DOHH2 (cell line): ENCODE results near the gene CXorf65.

Experiments
- H3F3A ChIP-seq: fragments of 200-600 bp; sonication (generic), shearing (Covaris generic); 2 replicates; pipeline ENCODE4 v1.6.0; 2016; ENCODE audit warnings: antibody characterized with exemption, mild to moderate bottlenecking; ENCODE audit not compliant: control insufficient read depth, insufficient read depth
- H3K27ac ChIP-seq: fragments of 200-600 bp; sonication (generic); 2 replicates; pipeline ENCODE4 v1.5.1; 2014; ENCODE audit warnings: low read depth, mild to moderate bottlenecking, low read length, moderate library complexity
- H3K27me3 ChIP-seq: fragments of 200-600 bp; sonication (generic); 2 replicates; pipeline ENCODE4 v1.6.1; 2014; ENCODE audit warnings: mild to moderate bottlenecking, low read length, mixed read lengths; ENCODE audit not compliant: control insufficient read depth
- H3K36me3 ChIP-seq: fragments of 200-600 bp; sonication (generic); 2 replicates; pipeline ENCODE4 v1.6.1; 2014; ENCODE audit warnings: mild to moderate bottlenecking, low read length, moderate library complexity, mixed read lengths; ENCODE audit not compliant: control insufficient read depth
- H3K4me1 ChIP-seq: fragments of 200-600 bp; sonication (generic); 2 replicates; pipeline ENCODE4 v1.6.1; 2014; ENCODE audit warnings: mild to moderate bottlenecking, low read length, mixed read lengths; ENCODE audit not compliant: control insufficient read depth
- H3K4me2 ChIP-seq: fragments of 200-600 bp; sonication (generic); 2 replicates; pipeline ENCODE4 v1.6.0; 2014; ENCODE audit warnings: mild to moderate bottlenecking, low read length, moderate library complexity
- H3K4me3 ChIP-seq: fragments of 200-600 bp; sonication (generic); 2 replicates; pipeline ENCODE4 v1.5.1; 2014; ENCODE audit warnings: mild to moderate bottlenecking, low read length, mixed read lengths
- H3K79me2 ChIP-seq: fragments of 200-600 bp; sonication (generic); 2 replicates; pipeline ENCODE4 v1.6.1; 2014; ENCODE audit warnings: mild to moderate bottlenecking, low read length, mixed read lengths; ENCODE audit not compliant: control insufficient read depth
- H3K9me2 ChIP-seq: fragments of 200-600 bp; sonication (generic); replicated peaks from 2 replicates; pipeline ENCODE4 v1.6.1; 2014; ENCODE audit warnings: mild to moderate bottlenecking, low read length, mixed read lengths; ENCODE audit not compliant: control insufficient read depth
- H3K9me3 ChIP-seq: fragments of 200-600 bp; sonication (generic); 2 replicates; pipeline ENCODE4 v1.6.1; 2014; ENCODE audit warnings: antibody characterized with exemption, low read length, mixed read lengths; ENCODE audit not compliant: control insufficient read depth, insufficient read depth
- H4K20me1 ChIP-seq: fragments of 200-600 bp; sonication (generic); 2 replicates; pipeline ENCODE4 v1.6.0; 2014; ENCODE audit warnings: low read depth, mild to moderate bottlenecking, antibody characterized with exemption, low read length, moderate library complexity; ENCODE audit not compliant: control insufficient read depth, insufficient read depth
- CTCF ChIP-seq: fragments of 200-600 bp; sonication (generic); IDR thresholded peaks from one replicate; pipeline ENCODE4 v1.5.1; 2014; ENCODE audit warnings: antibody characterized with exemption, mild to moderate bottlenecking, low read depth, low read length; ENCODE audit not compliant: poor library complexity, severe bottlenecking
- EZH2phosphoT487 ChIP-seq: fragments of 200-600 bp; sonication (generic); IDR thresholded peaks from 2 replicates; pipeline ENCODE4 v1.6.1; 2017; ENCODE audit warnings: borderline replicate concordance, mild to moderate bottlenecking, antibody characterized with exemption, low read length, moderate library complexity, mixed read lengths

The CXorf65 gene

GRCh38 chrX:71102292-71102691 lies 4.2 kb downstream of the CXorf65 start:
- no peaks in the 10 kb centered on the region for H3K27me3 ChIP-seq
- H3K79me2 ChIP-seq: no peaks in the 10 kb centered on the region
- H3K9me3 ChIP-seq: no peaks in the 10 kb centered on the region
- no peak overlapping the region for H3K4me2 ChIP-seq
- H3F3A ChIP-seq: no peaks in the 10 kb centered on the region
- H4K20me1 ChIP-seq: no peaks in the 10 kb centered on the region
- H3K9me2 ChIP-seq: no peaks in the 10 kb centered on the region
- H3K4me1 ChIP-seq: peaks cover 18% of the 10 kb centered on the region
- H3K4me3 ChIP-seq: no peak overlapping the region
- H3K36me3 ChIP-seq: no peaks in the 10 kb centered on the region
- no peak for TF ChIP-seq EZH2phosphoT487
- H3K27ac ChIP-seq: no peak overlapping the region

DNA sequence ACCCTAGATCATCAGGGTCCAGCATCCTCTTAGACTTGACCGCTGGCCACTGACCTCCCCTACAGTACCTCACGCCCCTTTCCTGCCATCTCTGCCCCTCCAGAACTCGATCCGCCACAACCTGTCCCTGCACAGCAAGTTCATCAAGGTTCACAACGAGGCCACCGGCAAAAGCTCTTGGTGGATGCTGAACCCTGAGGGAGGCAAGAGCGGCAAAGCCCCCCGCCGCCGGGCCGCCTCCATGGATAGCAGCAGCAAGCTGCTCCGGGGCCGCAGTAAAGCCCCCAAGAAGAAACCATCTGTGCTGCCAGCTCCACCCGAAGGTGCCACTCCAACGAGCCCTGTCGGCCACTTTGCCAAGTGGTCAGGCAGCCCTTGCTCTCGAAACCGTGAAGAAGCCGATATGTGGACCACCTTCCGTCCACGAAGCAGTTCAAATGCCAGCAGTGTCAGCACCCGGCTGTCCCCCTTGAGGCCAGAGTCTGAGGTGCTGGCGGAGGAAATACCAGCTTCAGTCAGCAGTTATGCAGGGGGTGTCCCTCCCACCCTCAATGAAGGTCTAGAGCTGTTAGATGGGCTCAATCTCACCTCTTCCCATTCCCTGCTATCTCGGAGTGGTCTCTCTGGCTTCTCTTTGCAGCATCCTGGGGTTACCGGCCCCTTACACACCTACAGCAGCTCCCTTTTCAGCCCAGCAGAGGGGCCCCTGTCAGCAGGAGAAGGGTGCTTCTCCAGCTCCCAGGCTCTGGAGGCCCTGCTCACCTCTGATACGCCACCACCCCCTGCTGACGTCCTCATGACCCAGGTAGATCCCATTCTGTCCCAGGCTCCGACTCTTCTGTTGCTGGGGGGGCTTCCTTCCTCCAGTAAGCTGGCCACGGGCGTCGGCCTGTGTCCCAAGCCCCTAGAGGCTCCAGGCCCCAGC lies 5.7 kb downstream of the CXorf65 start:
- H4K20me1 ChIP-seq: no peaks in the 10 kb centered on the region
- H3F3A ChIP-seq: no peaks in the 10 kb centered on the region
- no peaks in the 10 kb centered on the region for H3K27me3 ChIP-seq
- H3K27ac ChIP-seq: no peak overlapping the region
- H3K4me3 ChIP-seq: no peak overlapping the region
- no peaks in the 10 kb centered on the region for H3K79me2 ChIP-seq
- peaks cover 23% of the 10 kb centered on the region for H3K4me1 ChIP-seq
- no peak overlapping the region for H3K4me2 ChIP-seq
- no peaks in the 10 kb centered on the region for H3K36me3 ChIP-seq
- no peaks in the 10 kb centered on the region for H3K9me2 ChIP-seq
- H3K9me3 ChIP-seq: no peaks in the 10 kb centered on the region
- TF ChIP-seq CTCF (no peak), EZH2phosphoT487 (no peak)

- H3K9me3 ChIP-seq: no peaks in the 10 kb centered on the region
- H3K9me2 ChIP-seq: no peaks in the 10 kb centered on the region
- H3K4me2 ChIP-seq: no peak overlapping the region
- H3K27ac ChIP-seq: no peak overlapping the region
- H4K20me1 ChIP-seq: no peaks in the 10 kb centered on the region
- no peaks in the 10 kb centered on the region for H3K79me2 ChIP-seq
- H3K36me3 ChIP-seq: no peaks in the 10 kb centered on the region
- no peaks in the 10 kb centered on the region for H3K27me3 ChIP-seq
- TF ChIP-seq EZH2phosphoT487 (no peak), CTCF (no peak)
- no peaks in the 10 kb centered on the region for H3F3A ChIP-seq
- no peak overlapping the region for H3K4me3 ChIP-seq
- peaks cover 29% of the 10 kb centered on the region for H3K4me1 ChIP-seq
Observed at GRCh38 chrX:71099736-71100135, 6.8 kb downstream of the CXorf65 start.

DNA sequence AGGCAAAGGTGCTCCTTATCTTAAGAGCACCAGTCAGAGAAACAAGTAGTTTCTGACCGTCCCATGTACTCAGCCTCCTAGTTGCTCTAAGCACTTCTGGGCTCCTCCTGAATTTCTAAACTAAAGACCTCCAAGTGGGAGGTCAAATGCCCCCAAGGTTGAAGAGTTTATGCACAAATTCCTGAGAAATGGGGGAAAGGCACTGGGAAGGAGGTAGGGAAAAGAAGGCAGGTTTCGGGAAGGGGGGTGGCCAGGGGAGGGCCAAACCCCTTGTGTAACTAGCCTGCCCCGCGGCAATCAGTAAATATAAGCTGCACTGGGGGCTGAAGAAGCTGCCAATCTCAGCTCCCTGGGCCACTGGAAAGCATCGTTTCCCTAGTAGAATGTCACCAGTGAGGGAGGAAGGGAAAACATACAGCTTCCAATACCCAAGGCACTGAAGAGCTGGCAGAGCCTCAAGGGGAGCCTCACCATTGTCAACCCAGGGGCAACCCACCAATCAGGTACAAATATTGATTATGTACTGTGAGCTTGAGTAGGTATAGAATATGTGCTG lies 7.5 kb downstream of the CXorf65 start:
- Histone ChIP-seq H3F3A (no peaks in the 10 kb centered on the region), H4K20me1 (no peaks in the 10 kb centered on the region), H3K36me3 (no peaks in the 10 kb centered on the region), H3K4me2 (no peak overlapping the region), H3K79me2 (no peaks in the 10 kb centered on the region), H3K9me3 (no peaks in the 10 kb centered on the region), H3K27me3 (no peaks in the 10 kb centered on the region), H3K4me1 (peaks cover 25% of the 10 kb centered on the region), H3K27ac (no peak overlapping the region), H3K4me3 (no peak overlapping the region), H3K9me2 (no peaks in the 10 kb centered on the region)
- no peak for TF ChIP-seq CTCF
- no peak for TF ChIP-seq EZH2phosphoT487
